DOHH2 (cell line): Measurements from ENCODE around the gene ULBP1.
A peak's percentile ranks its signal among the peaks of the same experiment; 100 is the strongest.

Source experiments
- H3F3A ChIP-seq: fragments of 200-600 bp; sonication (generic), shearing (Covaris generic); 2 replicates; pipeline ENCODE4 v1.6.0; 2016; ENCODE audit warnings: antibody characterized with exemption, mild to moderate bottlenecking; ENCODE audit not compliant: control insufficient read depth, insufficient read depth
- H3K27ac ChIP-seq: fragments of 200-600 bp; sonication (generic); 2 replicates; pipeline ENCODE4 v1.5.1; 2014; ENCODE audit warnings: low read depth, mild to moderate bottlenecking, low read length, moderate library complexity
- H3K27me3 ChIP-seq: fragments of 200-600 bp; sonication (generic); 2 replicates; pipeline ENCODE4 v1.6.1; 2014; ENCODE audit warnings: mild to moderate bottlenecking, low read length, mixed read lengths; ENCODE audit not compliant: control insufficient read depth
- H3K36me3 ChIP-seq: fragments of 200-600 bp; sonication (generic); 2 replicates; pipeline ENCODE4 v1.6.1; 2014; ENCODE audit warnings: mild to moderate bottlenecking, low read length, moderate library complexity, mixed read lengths; ENCODE audit not compliant: control insufficient read depth
- H3K4me1 ChIP-seq: fragments of 200-600 bp; sonication (generic); 2 replicates; pipeline ENCODE4 v1.6.1; 2014; ENCODE audit warnings: mild to moderate bottlenecking, low read length, mixed read lengths; ENCODE audit not compliant: control insufficient read depth
- H3K4me2 ChIP-seq: fragments of 200-600 bp; sonication (generic); 2 replicates; pipeline ENCODE4 v1.6.0; 2014; ENCODE audit warnings: mild to moderate bottlenecking, low read length, moderate library complexity
- H3K4me3 ChIP-seq: fragments of 200-600 bp; sonication (generic); 2 replicates; pipeline ENCODE4 v1.5.1; 2014; ENCODE audit warnings: mild to moderate bottlenecking, low read length, mixed read lengths
- H3K79me2 ChIP-seq: fragments of 200-600 bp; sonication (generic); 2 replicates; pipeline ENCODE4 v1.6.1; 2014; ENCODE audit warnings: mild to moderate bottlenecking, low read length, mixed read lengths; ENCODE audit not compliant: control insufficient read depth
- H3K9me2 ChIP-seq: fragments of 200-600 bp; sonication (generic); replicated peaks from 2 replicates; pipeline ENCODE4 v1.6.1; 2014; ENCODE audit warnings: mild to moderate bottlenecking, low read length, mixed read lengths; ENCODE audit not compliant: control insufficient read depth
- H3K9me3 ChIP-seq: fragments of 200-600 bp; sonication (generic); 2 replicates; pipeline ENCODE4 v1.6.1; 2014; ENCODE audit warnings: antibody characterized with exemption, low read length, mixed read lengths; ENCODE audit not compliant: control insufficient read depth, insufficient read depth
- H4K20me1 ChIP-seq: fragments of 200-600 bp; sonication (generic); 2 replicates; pipeline ENCODE4 v1.6.0; 2014; ENCODE audit warnings: low read depth, mild to moderate bottlenecking, antibody characterized with exemption, low read length, moderate library complexity; ENCODE audit not compliant: control insufficient read depth, insufficient read depth
- EZH2phosphoT487 ChIP-seq: fragments of 200-600 bp; sonication (generic); IDR thresholded peaks from 2 replicates; pipeline ENCODE4 v1.6.1; 2017; ENCODE audit warnings: borderline replicate concordance, mild to moderate bottlenecking, antibody characterized with exemption, low read length, moderate library complexity, mixed read lengths
- TF ChIP-seq, protein P1 (sequence below): fragments of 200-600 bp; sonication (generic); IDR thresholded peaks from one replicate; pipeline ENCODE4 v1.5.1; 2014; ENCODE audit warnings: antibody characterized with exemption, mild to moderate bottlenecking, low read depth, low read length; ENCODE audit not compliant: poor library complexity, severe bottlenecking

Gene ULBP1

DNA sequence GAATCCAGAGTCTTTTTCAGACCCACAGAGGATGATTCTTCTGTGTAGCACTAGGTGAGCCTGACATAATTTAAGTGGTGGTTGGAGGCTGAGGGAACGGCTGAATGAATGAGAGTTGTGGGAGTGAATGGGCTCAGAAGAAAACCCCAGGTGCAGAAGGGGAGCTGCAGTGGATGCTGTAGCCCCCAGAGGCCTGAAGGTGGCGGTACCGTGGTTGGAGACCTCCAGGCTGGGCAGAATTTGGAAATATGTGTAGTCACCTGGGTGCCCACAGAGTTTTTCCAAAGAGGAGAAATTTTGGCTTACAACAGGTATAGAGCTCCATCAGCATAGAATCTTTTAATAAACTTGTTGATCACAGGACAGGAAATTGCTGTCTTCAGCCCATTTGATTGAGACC, 34.3 kb upstream of the ULBP1 start:
- H3K27me3 ChIP-seq: peaks cover 42% of the 10 kb centered on the region
- no peaks in the 10 kb centered on the region for H4K20me1 ChIP-seq
- no peaks in the 10 kb centered on the region for H3K79me2 ChIP-seq
- no peaks in the 10 kb centered on the region for H3K9me2 ChIP-seq
- H3K9me3 ChIP-seq: no peaks in the 10 kb centered on the region
- no peak for TF ChIP-seq EZH2phosphoT487
- TF ChIP-seq, protein P1, sequence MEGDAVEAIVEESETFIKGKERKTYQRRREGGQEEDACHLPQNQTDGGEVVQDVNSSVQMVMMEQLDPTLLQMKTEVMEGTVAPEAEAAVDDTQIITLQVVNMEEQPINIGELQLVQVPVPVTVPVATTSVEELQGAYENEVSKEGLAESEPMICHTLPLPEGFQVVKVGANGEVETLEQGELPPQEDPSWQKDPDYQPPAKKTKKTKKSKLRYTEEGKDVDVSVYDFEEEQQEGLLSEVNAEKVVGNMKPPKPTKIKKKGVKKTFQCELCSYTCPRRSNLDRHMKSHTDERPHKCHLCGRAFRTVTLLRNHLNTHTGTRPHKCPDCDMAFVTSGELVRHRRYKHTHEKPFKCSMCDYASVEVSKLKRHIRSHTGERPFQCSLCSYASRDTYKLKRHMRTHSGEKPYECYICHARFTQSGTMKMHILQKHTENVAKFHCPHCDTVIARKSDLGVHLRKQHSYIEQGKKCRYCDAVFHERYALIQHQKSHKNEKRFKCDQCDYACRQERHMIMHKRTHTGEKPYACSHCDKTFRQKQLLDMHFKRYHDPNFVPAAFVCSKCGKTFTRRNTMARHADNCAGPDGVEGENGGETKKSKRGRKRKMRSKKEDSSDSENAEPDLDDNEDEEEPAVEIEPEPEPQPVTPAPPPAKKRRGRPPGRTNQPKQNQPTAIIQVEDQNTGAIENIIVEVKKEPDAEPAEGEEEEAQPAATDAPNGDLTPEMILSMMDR: peak; percentile 74
- H3K27ac ChIP-seq: no peak overlapping the region
- H3K36me3 ChIP-seq: no peaks in the 10 kb centered on the region
- no peaks in the 10 kb centered on the region for H3F3A ChIP-seq
- H3K4me2 ChIP-seq: no peak overlapping the region
- H3K4me3 ChIP-seq: no peak overlapping the region
- H3K4me1 ChIP-seq: peaks cover 13% of the 10 kb centered on the region

- Histone ChIP-seq H3K9me2 (no peaks in the 10 kb centered on the region), H3K36me3 (no peaks in the 10 kb centered on the region), H3K4me1 (peaks cover 4% of the 10 kb centered on the region; the same call in 1 of the 2 replicates), H3K4me3 (no peak overlapping the region), H3F3A (no peaks in the 10 kb centered on the region), H4K20me1 (no peaks in the 10 kb centered on the region), H3K9me3 (no peaks in the 10 kb centered on the region), H3K27me3 (peaks cover 44% of the 10 kb centered on the region), H3K79me2 (no peaks in the 10 kb centered on the region), H3K4me2 (no peak overlapping the region), H3K27ac (no peak overlapping the region)
- TF ChIP-seq, protein P1: no peak
- no peak for TF ChIP-seq EZH2phosphoT487
Observed at GRCh38 chr6:149931501-149931900, 32.2 kb upstream of the ULBP1 start.

GRCh38 chr6:149933036-149933435, 30.7 kb upstream of the ULBP1 start:
- Histone ChIP-seq H3K4me1 (peaks cover 4% of the 10 kb centered on the region; the same call in 1 of the 2 replicates), H3K4me3 (no peak overlapping the region), H3K27me3 (peaks cover 56% of the 10 kb centered on the region), H3K36me3 (no peaks in the 10 kb centered on the region), H3K9me3 (no peaks in the 10 kb centered on the region), H4K20me1 (no peaks in the 10 kb centered on the region), H3F3A (no peaks in the 10 kb centered on the region), H3K27ac (no peak overlapping the region), H3K9me2 (no peaks in the 10 kb centered on the region), H3K79me2 (no peaks in the 10 kb centered on the region), H3K4me2 (no peak overlapping the region)
- TF ChIP-seq EZH2phosphoT487: no peak
- TF ChIP-seq, protein P1: no peak
